Kidney (tissue), 14 donors: Measurements from ENCODE around the gene GTPBP10. TPM values are rescaled to one million over a fixed set of nuclear protein-coding genes. Genes with fewer than 3 reads are reported as not detected.

ENCODE experiments used
- DNase-seq, 5 donors: peaks; one replicate each; pipeline ENCODE4 v3.0.0-alpha.2; 2013 to 2020
- FAIRE-seq: peaks from 2 replicates; lab custom pipeline; 2012; peaks lifted over from hg19 to GRCh38; lab: Jason Lieb, UNC
- H3K27ac ChIP-seq, 2 donors: one replicate each; pipeline ENCODE4 v1.7.0; 2013; ENCODE audit warnings: low read depth in 2 of 2, low read length in 2 of 2, inconsistent platforms in 1 of 2
- H3K27me3 ChIP-seq: one replicate; pipeline ENCODE4 v1.7.1; 2013; ENCODE audit warnings: low read length, inconsistent platforms; ENCODE audit not compliant: control insufficient read depth, insufficient read depth
- H3K36me3 ChIP-seq, 3 donors: one replicate each; pipeline versions ENCODE4 v1.7.0 to v1.7.1; 2013; ENCODE audit warnings: low read length in 3 of 3, control low read depth in 1 of 3, inconsistent platforms in 1 of 3; ENCODE audit not compliant: insufficient read depth in 3 of 3, control insufficient read depth in 2 of 3
- H3K4me1 ChIP-seq, 3 donors: one replicate each; pipeline versions ENCODE4 v1.7.0 to v1.7.1; 2013; ENCODE audit warnings: low read length in 3 of 3, inconsistent platforms in 1 of 3, low read depth in 1 of 3; ENCODE audit not compliant: control insufficient read depth in 2 of 3, insufficient read depth in 2 of 3
- H3K4me3 ChIP-seq, 3 donors: one replicate each; pipeline versions ENCODE4 v1.7.0 to v1.8.1; 2013; ENCODE audit warnings: low read length in 3 of 3, control low read depth in 1 of 3, inconsistent platforms in 1 of 3
- H3K9ac ChIP-seq, 3 donors: one replicate each; pipeline versions ENCODE4 v1.7.0 to v1.7.1; 2013; ENCODE audit warnings: low read length in 3 of 3, control low read depth in 1 of 3, inconsistent platforms in 1 of 3
- H3K9me3 ChIP-seq, 3 donors: one replicate each; pipeline versions ENCODE4 v1.7.0 to v1.7.1; 2013; ENCODE audit warnings: low read length in 3 of 3, control low read depth in 1 of 3, inconsistent platforms in 1 of 3; ENCODE audit not compliant: control insufficient read depth in 2 of 3, insufficient read depth in 1 of 3
- CTCF ChIP-seq: IDR thresholded peaks from 3 replicates; pipeline ENCODE4 v1.5.1; 2012; ENCODE audit warnings: mild to moderate bottlenecking, moderate library complexity, borderline replicate concordance; ENCODE audit not compliant: insufficient read depth; ENCODE audit errors: extremely low read depth
- intact Hi-C: fragments of 100-400 bp; cut with DNase I; formaldehyde crosslinking; loops from one replicate; pipeline ENCODE4 v1.11.1; 2022
- polyA plus RNA-seq: library from polyadenylated mRNA; stranded (reverse); fragments of 350-450 nt; fragmentation: Illumina TruSeq; extraction: RNeasy Lipid Tissue Mini Kit (QIAGEN cat#74804); gene quantifications from one replicate; pipeline ENCODE4 v1.2.3, GENCODE V29; 2014; ENCODE audit warnings: low read depth, low replicate concordance; ENCODE audit not compliant: insufficient read depth
- total RNA-seq: library from RNA; stranded (reverse); fragmentation: NEBNext Ultra II Directional; extraction: Animal tissue kit (Norgen Biotek cat#: 25700); gene quantifications from one replicate; pipeline ENCODE4 v1.2.1, GENCODE V29; 2021
- donor health status: control.
- donor health status: control.
- donor health status: control.
- donor health status: control.
- donor health status: control.
- donor health status: DM: yes; HTN: yes; CAD: no.
- donor health status: Normal renal cell carcinoma (clear cell type).

The GTPBP10 gene
- total and polyA plus RNA-seq, 2 donors from 2014 or later = 15.2 to 31.8 TPM

DNA sequence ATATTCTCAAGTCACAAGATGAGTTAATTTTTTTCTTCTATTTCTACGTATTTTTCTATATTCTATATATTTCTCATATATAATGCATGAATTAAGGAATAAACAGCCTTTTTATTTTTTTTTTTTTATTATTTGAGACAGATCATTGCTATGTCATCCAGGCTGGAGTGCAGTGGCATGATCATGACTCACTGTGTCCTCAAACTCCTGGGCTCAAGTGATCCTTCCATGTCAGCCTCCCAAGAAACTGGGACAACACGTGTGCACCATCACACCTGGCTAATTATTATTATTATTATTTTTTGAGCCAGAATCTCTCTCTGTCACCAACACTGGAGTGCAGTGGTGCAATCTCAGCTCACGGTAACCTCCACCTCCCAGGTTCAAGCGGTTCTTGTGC is 58.3 kb downstream of the GTPBP10 start:
- Histone ChIP-seq H3K9me3 (no peaks in the 10 kb centered on the region), H3K36me3 (peaks cover 0 to 3% (median 2%) of the 10 kb centered on the region in 3 donors), H3K27ac (no peak overlapping the region), H3K9ac (no peak overlapping the region), H3K4me1 (no peaks in the 10 kb centered on the region), H3K27me3 (no peaks in the 10 kb centered on the region), H3K4me3 (no peak overlapping the region)
- DNase-seq (no peak), FAIRE-seq (no peak)
- intact Hi-C loops = no loop called here
- no peak for TF ChIP-seq CTCF

- Histone ChIP-seq H3K9me3 (no peaks in the 10 kb centered on the region), H3K27me3 (no peaks in the 10 kb centered on the region), H3K9ac (no peak overlapping the region), H3K4me3 (no peak overlapping the region), H3K27ac (no peak overlapping the region), H3K4me1 (peaks cover 0 to 5% (median 0%) of the 10 kb centered on the region in 3 donors), H3K36me3 (peaks cover 0 to 6% (median 2%) of the 10 kb centered on the region in 3 donors)
- no peak for TF ChIP-seq CTCF
- intact Hi-C loops = no loop called here
- FAIRE-seq (no peak), DNase-seq (no peak)
Observed at GRCh38 chr7:90407484-90407821, 60.9 kb downstream of the GTPBP10 start.

DNA sequence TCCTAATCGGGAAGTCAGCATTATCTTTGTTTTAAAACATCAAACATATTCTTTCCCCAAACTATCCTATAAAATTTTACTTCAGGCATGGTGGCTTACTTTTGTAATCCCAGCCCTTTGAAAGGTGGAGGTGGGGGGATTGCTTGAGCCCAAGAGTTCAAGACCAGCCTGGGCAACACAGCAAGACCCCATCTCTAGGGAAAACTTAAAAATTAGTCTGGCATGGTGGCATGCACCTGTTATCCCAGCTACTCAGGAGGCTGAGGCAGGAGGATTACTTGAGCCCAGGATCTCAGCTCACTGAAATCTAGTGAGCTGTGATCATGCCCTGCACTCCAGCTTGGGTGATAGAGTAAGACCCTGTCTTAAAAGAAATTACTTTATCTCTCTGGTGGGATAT is 61.6 kb downstream of the GTPBP10 start:
- H3K9ac ChIP-seq = no peak overlapping the region
- no peaks in the 10 kb centered on the region for H3K27me3 ChIP-seq
- peaks cover 0 to 10% (median 0%) of the 10 kb centered on the region in 3 donors for H3K4me1 ChIP-seq
- FAIRE-seq (no peak), DNase-seq (no peak)
- no peaks in the 10 kb centered on the region for H3K9me3 ChIP-seq
- TF ChIP-seq CTCF = no peak
- intact Hi-C loops = no loop called here
- no peak overlapping the region for H3K27ac ChIP-seq
- H3K4me3 ChIP-seq = no peak overlapping the region
- H3K36me3 ChIP-seq = peaks cover 0 to 13% (median 6%) of the 10 kb centered on the region in 3 donors

DNA sequence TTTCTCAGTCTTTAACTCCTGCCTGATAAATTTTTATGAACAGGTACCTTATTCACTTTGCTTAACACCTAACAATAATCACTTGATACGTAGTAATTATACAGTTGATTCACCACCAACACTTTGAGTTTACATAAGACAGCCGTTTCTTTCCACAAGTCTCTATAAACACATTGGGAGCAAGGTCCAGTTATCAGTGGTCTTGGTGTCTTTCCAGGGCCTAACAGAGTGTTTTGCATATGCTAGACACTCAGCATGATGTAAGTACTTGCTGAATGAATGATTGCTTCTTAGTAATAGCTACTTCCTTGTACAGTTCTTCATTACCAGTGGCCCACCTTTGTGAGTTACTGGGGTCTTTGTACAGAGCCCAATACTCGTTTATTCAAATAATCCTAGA is 63.2 kb downstream of the GTPBP10 start:
- Histone ChIP-seq H3K4me3 (no peak overlapping the region), H3K27me3 (no peaks in the 10 kb centered on the region), H3K4me1 (peaks cover 0 to 17% (median 0%) of the 10 kb centered on the region in 3 donors), H3K36me3 (peaks cover 0 to 13% (median 8%) of the 10 kb centered on the region in 3 donors), H3K9ac (no peak overlapping the region), H3K27ac (peak overlapping the region in 1 of 2 donors; percentile 25), H3K9me3 (no peaks in the 10 kb centered on the region)
- no peak for TF ChIP-seq CTCF
- DNase-seq = no peak
- intact Hi-C loops = no loop called here
- FAIRE-seq = no peak
